GM10266 (cell line): ENCODE measurements around the gene MIER2.

Source experiments
- DNase-seq: peaks from one replicate; pipeline ENCODE4 v3.0.0; 2012; ENCODE audit errors: extremely low spot score
- TF ChIP-seq, protein P1 (sequence below): IDR thresholded peaks from 2 replicates; pipeline ENCODE4 v1.5.1; 2012; ENCODE audit warnings: mild to moderate bottlenecking, low read depth; ENCODE audit not compliant: control insufficient read depth, insufficient read depth; ENCODE audit errors: missing control alignments

MIER2 gene

DNA sequence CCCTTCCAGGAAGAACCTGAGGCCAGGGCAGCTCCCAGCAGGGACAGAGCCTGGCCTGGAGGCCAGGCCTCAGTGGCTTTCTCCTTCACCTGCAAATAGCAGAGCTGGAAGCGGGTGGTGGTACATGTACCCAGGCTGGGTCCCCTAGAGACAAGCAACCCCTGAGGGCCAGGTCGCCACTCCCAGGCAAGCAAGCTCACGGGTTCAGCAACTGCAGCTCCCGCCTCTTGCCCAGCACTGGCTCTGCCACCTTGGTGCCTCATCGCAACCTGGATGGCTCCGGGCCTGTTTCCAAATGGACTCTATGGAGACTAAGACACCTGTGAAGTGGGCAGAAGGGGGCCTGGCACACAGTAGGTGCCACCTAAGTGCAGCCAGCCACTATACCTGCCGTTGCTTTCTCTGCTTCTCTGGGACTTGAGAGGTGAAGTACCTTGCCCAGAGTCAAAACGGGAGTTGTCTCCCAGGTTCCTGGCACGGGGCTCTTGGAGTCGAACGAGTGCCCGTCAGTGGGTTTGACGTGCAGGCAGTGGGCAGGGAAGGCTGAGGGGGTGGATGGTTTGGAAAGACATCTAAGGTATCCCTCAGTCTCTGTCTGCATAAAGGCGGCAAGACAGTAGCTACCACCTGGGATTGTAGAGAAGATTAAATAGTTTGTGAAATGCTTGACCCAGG lies 51.0 kb downstream of the MIER2 start:
- TF ChIP-seq, protein P1, sequence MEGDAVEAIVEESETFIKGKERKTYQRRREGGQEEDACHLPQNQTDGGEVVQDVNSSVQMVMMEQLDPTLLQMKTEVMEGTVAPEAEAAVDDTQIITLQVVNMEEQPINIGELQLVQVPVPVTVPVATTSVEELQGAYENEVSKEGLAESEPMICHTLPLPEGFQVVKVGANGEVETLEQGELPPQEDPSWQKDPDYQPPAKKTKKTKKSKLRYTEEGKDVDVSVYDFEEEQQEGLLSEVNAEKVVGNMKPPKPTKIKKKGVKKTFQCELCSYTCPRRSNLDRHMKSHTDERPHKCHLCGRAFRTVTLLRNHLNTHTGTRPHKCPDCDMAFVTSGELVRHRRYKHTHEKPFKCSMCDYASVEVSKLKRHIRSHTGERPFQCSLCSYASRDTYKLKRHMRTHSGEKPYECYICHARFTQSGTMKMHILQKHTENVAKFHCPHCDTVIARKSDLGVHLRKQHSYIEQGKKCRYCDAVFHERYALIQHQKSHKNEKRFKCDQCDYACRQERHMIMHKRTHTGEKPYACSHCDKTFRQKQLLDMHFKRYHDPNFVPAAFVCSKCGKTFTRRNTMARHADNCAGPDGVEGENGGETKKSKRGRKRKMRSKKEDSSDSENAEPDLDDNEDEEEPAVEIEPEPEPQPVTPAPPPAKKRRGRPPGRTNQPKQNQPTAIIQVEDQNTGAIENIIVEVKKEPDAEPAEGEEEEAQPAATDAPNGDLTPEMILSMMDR: no peak
- no peak for DNase-seq

DNA sequence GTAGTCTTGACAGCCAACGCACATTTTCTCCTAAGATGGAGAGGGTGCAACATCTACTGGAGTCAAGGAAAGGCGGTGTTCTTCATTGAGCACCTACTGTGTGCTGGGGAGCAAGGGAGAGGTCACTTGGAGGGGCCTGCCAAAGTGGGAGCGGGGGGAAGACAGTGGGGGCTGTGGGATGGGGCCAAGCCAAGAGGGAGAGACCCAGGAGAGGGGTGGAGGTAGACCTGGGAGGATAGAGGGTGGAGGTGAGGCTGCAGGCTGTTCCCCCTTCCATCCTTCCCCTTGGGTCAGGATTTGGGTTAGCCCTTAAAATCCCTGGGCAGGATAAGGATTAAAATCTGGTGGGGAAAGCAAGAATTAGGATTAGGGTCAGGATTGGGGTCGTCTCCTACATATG lies 51.6 kb downstream of the MIER2 start:
- no peak for DNase-seq
- TF ChIP-seq, protein P1: no peak

DNA sequence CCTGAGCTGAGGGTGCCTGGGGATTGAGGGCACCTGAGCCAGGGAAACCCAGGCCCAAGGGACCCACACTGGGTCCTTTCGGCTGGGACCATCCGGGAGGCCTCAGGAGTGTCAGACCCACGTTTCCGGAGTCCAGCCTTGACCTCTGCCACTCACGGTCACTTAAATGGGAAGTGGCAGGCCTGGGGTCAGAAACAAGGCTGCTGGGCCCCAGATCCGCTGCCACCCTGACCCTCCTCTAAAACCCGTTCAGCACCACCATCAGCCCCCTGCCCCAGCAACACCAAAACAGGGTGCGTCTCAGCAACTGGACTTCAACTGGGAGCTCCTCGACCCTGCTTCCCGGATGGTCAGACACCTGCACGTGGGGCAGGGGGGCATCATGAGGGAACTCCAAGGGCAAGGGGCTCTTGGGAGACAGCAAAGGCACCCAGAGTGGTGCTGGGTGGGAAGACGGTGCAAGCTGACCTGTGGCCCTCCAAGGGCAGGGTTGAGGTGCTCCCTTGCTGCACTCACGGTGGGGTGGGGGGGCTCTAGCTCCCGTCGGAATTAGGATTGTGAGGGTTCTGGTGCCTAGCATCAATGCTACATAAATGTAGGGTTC lies 52.2 kb downstream of the MIER2 start:
- DNase-seq: no peak
- TF ChIP-seq, protein P1: no peak

DNA sequence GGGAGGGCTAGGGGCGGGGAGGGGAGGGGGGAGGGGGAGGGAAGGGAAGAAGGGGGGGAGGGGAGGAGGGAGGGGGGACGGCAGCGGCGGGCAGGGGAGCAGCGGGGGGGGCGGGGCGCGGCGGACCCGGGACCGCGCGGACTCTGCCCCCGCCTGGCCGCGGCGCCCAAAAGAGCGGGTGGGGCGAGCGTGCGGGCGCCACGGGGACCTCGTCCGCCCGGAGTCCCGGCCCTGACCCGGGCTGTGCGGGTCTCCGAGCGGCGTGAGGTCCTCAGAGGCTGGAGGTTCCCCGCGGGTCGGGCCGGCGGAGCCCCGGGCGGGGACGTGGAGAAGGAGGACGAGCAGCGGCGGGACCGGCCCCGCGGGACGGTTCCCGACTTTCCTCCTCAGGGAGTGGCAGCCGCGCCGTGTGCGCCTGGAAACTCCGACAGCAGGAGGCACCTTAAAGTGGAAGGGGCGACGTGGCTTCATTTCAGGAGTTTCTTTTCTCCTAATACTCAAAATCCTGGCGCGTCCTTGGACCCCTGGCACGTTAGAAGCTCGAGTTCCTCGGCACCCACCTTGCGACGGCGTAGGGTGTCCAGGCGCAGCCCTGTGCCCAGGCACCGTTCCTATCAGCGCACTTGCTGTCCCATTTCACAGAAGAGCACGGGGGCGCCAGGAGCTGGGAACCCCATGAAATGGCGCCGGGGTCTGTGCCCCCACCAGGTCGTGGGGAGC lies 52.9 kb downstream of the MIER2 start:
- DNase-seq: no peak
- TF ChIP-seq, protein P1: no peak

DNA sequence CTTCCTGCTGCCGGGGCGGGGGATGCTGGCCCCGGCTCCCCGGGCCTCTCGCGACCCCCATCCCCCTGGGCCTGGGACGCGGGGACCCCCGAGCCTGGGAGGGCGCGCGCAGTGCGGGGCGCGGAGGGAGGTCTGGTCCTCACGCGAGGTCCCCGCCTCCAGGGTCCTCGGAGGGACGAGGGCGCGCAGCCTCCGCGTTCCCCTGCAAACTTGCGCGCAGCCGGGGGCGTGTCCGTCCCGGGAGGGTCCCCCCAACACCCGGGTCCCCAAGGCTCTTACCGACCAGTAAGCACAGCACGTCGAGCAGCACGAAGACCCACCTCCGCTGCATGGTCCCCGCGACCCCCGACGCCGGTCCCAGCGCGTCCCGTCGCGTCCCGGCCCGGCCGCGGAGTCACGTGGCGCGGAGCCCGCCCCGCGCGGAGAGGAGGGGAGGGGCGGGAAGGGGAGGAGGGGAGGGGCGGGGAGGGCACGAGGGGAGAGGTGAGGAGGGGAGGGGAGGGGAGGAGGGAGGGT lies 53.5 kb downstream of the MIER2 start, which contains the start of gene PLPP2:
Gene PLPP2 (minus strand): TSS at position 398 of the 516 bp plus-strand sequence. CDS start 67 bp downstream, at position 331.
- DNase-seq: no peak
- TF ChIP-seq, protein P1: no peak

DNA sequence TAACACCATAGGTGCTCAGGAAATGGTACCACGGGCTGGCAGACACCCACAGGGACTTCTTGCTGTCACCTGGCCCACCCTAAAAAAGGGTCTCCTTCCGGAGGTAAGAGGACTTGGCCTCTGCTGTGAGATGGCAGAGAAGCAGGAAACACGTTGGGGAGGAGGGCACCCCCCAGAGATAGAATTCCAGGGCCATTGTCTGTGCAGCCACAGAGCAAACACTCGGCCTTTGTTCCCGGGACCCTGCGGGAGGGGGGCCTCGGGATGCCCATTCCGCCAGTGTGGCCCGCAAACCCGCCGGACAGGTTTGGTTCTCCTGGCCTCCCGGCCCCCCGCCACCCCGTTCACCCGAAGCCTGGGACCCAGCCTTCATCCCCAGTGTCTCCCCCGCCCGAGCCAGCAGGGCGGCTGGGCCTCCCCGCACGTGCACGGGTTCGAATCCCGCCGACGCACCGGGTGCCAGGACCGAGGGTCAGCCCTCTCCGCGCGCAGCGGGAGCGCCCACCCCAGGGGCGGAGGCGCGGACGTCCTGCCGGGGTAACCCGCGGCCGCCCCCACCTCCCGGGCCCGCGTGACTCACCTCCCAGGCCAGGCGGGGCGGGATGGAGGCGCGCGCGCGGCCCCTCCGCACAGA lies 54.1 kb downstream of the MIER2 start:
- DNase-seq: no peak
- TF ChIP-seq, protein P1: no peak
